Activated CD4-positive, alpha-beta T cell treated with anti-CD3 and anti-CD28 coated beads, Interleukin-2, amount 50 U/mL, for 16 hours (primary cell): ENCODE data around the gene ATR.

Experiments used
- DNase-seq: peaks from one replicate; pipeline ENCODE4 v3.0.0-alpha.2; 2020

The ATR gene

DNA sequence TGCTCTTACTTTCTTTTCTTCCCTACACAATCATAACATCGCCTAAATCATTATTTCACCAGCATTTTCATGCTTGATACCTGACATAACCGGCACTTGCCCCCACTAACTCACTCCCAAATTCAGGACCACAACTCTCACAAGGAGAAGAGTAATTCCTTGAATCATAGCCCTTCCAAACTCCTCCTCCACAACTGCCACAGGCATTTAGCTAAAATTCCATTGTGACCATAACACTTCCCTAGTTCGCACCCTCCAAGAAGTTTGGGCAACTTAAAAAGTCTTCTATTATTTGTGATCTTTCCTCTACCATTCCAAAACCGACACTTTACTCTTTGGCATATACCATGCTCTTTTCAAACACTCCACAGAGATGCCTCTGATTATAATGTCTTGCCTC, 71.3 kb downstream of the ATR start:
- DNase-seq = no peak

DNA sequence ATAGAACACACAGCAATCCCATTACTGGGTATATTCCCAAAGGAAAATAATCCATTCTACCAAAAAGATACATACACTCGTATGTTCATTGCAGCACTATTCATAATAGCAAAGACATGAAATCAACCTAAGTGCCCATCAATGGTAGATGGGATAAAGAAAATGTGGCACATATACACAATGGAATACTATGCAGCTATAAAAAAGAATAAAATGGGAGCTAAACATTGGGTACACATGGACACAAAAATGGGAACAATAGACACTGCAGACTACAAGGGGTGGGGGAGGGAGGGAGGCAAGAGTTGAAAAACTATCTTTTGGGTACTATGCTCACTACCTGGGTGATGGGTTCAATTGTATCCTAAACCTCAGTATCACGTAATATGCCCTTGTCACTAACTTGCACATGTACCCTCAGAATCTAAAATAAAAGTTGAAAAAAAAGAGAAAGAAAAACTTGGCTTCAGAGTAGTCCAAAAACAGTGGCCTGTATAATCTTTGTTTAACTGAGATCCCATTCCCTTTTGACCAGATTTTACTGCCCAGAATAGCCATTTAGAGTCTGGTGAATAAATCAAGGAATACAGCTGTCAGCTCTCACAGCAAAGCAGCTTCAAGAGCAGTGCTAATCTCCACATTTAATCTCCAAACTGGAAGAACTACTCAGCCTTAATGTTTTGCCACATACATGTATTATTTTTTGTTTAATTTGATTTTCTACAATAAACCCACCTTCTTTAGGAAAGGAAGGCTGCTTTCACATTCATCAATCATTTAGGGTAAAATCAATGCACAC, 76.1 kb downstream of the ATR start:
- DNase-seq = no peak

DNA sequence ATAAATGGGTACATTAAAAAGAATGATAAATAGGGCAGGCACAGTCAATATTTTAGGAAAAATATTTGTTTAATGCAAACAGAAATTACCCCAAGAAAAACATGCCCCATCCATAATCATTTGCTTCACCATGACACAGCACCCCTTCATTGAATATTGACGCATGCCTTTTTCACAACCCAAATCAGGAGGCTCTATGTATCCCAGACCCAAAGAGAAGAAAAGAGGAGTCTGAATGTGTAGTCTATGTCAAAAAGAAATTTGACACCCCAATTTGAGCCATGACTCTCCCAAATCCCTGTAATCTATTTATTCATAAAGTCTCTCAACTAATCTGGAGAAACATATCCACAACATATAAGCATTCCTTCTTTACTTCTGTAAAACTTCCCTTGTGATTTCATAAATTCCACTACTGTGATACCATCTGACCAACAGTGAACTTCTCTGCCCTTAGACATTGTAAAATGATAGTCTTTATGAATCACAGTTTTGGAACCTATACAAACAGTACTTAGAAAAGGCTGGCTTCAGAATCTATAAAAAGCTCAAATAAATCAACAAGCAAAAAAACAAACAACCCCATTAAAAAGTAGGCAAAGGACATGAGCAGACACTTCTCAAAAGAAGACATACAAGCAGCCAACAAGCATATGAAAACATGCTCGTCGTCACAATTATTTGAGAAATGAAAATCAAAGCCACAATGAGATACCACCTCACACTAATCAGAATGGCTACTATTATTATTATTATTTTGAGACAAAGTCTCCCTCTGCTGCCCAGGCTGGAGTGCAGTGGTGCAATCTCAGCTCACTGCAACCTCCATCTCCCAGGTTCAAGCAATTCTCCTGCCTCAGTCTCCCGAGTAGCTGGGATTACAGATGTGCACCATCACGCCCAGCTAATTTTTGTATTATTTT, 77.3 kb downstream of the ATR start:
- DNase-seq = no peak

DNA sequence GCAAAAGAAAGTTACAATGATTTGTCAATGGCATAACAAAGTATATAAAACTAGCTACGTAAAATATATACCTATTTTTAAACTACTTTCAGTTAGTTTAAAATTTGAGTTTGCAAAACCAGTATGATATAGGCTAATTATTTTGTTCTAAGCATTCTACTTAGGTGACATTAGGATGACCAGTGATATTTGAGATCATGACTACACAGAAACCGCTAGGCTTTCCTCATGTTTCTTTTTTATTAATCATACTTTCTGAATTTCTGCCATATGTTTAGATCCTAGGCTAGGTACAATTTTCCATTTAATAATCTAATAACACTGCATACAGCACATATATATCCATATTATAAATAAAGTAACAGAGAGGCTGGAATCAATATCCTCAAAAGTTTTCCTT, 78.3 kb downstream of the ATR start:
- DNase-seq = no peak

DNA sequence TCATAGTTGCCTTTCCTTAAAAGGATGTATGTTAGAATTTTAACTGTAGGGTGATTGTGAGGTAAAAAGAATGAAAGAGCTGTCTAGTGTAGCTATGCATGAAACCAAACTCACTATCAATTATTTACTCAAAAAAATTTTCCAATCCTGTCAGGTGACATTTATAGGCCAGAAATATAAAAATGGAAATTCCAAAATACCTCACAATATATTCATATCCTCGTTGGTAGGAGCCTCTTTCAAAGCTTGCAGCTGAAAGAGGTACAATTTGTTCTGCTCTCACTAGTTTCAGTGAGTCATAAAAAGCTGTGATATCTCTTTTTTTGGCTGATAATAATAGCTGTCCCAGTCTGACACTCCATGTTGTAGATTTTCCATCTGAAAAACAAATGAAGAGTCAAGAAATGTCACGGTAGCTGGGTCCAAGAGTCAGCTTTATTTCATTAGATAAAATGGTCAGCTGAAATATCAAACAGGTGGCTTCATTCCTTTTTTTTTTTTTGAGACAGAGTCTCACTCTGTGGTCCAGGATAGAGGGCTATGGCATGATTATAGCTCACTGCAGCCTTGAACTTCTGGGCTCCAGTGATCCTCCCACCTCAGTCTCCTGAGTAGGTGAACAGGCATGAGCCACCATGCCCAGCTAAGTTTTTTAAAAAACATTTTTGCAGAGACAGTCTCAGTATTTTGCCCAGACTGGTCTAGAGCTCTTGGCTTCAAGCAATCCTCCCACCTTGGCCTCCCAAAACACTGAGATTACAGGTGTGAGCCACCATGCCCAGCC, 79.9 kb downstream of the ATR start:
- DNase-seq = peak; percentile 12

DNA sequence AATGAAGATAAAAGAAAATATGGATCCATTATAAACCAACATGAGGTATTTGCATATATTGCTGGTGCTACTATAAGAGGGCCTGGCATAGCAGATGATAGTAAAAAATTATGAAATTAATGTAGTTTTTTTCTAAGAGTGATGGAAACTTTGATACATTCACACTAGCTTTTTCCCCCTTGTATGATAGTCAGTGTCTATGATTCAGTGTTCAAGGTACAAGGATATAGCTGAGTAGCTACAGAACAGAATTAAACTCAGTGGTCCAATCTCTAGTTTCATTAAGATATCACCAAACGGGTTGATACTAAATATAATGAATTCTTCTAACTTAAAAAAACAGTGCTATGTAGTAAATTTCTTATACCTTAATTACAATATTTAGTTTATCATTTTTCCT, 80.8 kb downstream of the ATR start:
- no peak for DNase-seq

DNA sequence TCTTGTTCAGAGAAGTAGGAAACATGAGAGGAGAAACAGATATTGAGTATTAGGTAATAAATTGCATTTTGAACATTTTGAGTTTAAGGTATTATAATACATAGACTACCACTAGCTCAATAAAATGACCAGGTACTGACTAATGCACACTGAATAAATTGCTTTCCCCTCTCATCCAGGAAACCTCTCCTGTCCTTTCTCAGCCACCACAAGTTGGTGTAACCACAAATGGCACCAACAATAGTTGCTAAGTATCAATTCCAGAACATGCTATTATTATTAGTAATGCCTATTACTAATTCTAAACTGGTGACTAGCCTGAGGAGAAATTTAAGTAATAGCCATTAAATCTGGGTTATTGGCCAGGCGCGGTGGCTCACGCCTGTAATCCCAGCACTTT, 83.4 kb downstream of the ATR start:
- DNase-seq = no peak

DNA sequence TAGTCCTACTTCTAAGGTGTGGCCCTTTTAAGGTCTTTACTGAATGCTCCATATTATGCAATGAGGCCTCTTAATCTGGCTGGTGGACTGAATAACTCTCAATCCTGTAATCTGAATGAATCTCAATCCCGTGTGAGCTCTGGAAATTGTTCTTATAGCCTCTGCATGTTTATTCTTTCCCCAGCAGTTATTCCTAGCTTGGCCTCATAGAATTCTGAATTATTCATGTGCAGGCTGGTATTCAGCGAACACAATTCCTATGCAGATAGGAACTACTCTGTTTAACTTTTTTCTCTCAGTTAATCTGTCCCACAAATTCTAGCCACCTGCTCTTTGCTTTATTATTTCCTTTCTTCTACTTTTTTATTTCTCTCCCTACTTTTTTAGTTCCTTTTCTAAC, 86.3 kb downstream of the ATR start:
- DNase-seq = no peak

DNA sequence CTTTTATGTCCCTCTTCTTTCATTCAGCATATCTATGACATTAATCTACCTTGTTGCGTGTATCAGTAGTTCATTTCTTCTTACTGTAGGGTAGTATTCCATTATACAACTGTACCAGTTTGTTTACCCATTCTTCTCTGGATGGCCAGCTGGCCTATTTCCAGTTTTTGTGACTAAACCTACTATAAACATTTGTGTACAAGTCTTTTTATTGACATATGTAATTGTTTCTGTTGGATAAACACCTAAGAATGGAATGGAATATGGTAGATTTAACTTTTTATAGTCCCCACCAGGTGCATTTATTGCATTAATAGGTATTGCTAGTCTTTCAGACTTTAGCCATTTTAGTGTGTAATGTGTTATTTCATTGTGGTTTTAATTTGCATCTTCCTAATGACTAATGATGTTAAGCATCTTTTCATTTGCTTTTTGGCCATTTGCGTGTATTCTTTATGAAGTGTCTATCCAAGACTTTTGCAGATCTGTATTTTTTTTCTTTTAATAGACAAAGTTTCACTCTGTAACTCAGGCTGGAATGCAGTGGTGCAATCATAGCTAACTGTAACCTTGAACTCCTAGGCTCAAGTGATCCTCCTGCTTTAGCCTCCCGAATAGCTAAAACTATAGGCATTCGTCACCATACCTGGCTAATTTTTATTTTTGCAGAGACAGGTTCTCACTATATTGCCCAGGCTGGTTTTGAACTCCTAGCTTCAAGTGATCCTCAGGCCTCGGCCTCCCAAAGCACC, 88.8 kb downstream of the ATR start:
- no peak for DNase-seq

DNA sequence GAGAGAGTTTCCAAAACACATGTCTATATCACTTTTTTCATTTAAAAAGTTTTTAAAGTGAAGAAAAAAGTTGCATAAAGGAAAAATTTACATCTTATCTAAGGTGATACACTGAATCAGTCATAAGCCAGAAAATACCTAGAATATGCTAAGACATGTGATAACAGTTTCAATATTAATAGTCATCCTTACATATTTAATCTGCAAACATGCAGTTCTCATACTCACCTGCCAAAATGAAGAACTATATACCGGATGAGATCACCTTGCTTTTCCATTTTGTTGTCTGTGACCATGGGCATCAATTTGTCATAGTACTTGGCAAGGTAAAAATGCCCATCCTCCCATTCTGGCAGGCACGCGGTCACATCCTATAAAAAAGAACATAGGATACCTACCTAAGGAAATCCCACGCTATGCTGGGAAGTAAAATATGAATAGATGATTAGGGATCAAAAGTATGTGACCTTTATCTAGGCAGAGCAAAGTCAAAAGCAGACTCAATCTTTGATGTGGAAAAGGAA, 93.6 kb downstream of the ATR start:
- DNase-seq = peak; percentile 5

DNA sequence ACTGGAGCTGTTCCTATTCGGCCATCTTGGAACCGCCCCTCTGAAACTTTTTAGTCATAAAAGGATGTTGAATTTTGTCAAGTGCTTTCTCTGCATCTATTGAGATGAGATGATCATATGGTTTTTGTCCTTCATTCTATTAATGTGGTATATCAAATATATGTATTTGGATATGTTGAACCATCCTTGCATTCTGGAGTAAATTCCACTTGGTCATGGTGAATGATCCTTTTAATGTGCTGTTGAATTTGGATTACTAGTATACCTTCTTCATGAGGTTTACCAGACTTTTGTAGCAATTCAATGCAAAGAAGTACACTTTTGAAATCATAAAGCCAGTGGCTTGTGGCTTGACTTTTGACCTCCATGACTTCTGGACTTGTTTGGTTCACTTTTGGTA, 97.3 kb downstream of the ATR start:
- no peak for DNase-seq

DNA sequence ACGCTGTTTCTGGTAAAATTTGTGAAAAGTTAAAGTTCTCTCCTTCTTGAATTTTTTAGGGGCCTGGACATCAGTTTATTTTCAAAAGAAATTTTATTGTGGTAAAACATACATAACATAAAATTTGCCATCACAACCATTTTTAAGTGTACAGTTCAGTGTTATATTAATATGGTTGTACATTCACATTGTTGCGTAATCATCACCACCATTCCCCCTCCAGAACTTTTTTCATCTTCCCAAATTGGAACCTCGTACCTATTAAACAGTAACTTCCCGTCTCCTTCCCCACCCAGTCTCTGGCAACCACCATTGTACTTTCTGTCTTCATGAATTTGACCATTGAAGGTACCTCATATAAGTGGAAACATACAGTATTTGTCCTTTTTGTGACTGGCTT, 107.7 kb downstream of the ATR start:
- DNase-seq = no peak

DNA sequence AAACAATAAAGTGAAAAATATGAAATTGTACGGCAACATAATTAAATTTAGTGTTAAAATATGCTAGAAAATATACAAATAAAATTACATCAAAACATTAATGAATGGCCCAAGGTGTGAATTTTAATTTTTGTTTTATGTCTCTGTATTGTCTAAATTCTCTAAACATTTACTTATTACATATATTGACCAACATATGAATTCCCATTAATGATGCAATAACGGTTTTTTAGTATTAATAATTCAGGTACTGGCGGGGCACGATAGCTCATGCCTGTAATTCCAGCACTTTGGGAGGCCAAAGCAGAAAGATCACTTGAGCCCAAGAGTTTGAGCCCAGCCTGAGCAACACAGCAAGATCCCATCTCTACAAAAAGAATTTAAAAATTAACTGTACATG, 110.1 kb downstream of the ATR start:
- no peak for DNase-seq

DNA sequence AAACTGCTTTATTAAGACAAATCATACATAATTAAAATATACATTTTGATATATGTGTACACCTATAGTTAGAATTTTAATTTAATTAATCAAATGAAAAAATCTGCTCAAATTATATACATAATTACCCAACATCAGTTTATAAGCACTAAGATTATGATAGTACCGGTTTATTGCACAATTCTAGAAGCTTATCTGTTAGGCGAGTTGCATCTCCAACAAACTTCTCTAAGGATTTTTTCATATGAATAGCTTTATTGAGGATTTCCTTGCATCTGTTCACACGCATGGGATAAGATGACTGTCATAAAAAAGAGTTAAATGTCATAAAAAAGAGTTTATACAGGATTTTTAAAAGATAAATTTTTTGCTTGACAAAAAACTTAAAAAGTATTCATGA, 110.8 kb downstream of the ATR start:
- DNase-seq = no peak

DNA sequence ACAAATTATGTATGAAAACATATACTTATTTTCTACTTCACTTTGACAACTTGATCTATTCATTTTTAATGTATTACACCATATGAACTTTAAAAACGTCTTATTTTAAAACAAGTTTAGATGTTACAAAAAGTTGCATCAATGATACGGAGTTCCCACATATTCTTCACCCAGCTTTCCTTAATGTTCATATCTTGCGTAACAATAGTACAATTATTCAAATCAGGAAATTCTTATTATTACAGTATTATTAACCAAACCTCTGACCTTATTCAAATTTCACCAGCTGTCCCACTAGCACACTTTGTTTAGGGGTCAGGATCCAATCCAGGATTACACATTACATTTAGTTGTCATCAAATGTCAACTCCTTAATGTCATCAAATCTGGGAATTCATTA, 117.8 kb downstream of the ATR start:
- no peak for DNase-seq

DNA sequence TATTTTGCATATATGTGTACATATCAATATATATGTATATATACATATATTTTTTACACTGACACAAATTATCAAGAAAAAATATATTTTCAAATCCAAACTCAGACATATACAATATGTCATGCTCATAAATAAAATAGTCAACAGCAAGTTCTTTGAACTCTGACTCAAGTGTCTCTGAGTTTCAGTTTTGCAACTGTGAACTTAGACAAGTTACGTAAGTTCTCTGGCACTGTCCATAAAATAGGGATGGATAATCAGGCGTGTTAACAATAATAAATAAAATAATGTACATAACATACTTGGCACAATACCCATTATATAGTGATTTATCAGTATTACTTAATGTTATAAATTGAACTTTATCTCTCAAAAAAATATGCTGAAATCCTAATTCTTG, 118.6 kb downstream of the ATR start:
- DNase-seq = no peak

DNA sequence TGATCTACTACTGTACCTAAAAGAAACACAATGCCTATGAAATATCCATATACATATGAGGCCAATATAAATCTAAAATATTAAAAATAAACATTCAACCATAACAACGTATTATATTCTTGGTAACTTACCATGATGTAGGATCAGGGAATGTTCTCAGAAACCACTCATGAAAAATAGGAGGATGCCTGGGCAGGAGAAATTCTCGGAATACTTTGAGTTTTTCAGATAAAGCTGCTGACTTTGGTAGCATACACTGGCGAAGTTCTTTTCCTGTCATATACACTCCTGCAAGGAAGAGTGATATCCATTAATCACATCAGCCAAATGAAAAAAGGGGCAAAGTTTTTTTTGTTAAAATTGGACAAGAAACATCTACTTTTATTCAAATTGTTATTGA, 119.4 kb downstream of the ATR start:
- DNase-seq = no peak

DNA sequence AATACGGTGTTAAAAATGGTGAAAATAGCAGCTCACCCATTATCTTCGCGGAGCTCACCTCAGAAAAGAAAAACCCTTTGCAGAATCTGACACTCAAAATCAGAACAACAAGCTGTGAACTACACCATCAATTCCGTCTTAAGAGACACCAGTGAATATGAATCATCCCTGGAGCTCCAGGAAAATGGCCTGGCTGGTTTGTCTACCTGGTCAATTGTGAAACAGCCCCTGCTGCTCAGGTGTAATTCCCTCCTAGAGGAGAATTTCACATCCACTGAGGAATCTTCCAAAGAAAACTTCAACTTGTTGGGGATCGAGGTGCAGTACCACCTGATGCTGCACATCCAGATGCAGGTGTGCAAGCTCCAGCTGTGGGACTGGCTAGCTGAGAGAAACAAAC, 127.7 kb downstream of the ATR start:
- DNase-seq = no peak

DNA sequence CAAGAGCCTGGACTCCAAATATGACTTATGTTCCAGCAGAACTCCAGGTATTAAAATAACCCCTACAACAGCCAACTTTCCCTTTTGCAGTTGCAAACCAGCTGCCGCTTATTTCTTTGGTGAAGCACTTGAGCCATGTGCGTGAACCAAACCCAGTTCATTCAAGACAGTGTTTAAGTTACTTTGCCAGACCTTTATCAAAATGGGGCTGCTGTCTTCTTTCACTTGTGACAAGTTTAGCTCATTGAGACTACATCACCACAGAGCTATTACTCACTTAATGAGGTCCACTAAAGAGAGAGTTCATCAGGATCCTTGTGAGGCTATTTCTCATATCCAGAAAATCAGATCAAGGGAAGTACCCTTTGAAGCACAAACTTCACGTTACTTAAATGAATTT, 128.3 kb downstream of the ATR start:
- no peak for DNase-seq

DNA sequence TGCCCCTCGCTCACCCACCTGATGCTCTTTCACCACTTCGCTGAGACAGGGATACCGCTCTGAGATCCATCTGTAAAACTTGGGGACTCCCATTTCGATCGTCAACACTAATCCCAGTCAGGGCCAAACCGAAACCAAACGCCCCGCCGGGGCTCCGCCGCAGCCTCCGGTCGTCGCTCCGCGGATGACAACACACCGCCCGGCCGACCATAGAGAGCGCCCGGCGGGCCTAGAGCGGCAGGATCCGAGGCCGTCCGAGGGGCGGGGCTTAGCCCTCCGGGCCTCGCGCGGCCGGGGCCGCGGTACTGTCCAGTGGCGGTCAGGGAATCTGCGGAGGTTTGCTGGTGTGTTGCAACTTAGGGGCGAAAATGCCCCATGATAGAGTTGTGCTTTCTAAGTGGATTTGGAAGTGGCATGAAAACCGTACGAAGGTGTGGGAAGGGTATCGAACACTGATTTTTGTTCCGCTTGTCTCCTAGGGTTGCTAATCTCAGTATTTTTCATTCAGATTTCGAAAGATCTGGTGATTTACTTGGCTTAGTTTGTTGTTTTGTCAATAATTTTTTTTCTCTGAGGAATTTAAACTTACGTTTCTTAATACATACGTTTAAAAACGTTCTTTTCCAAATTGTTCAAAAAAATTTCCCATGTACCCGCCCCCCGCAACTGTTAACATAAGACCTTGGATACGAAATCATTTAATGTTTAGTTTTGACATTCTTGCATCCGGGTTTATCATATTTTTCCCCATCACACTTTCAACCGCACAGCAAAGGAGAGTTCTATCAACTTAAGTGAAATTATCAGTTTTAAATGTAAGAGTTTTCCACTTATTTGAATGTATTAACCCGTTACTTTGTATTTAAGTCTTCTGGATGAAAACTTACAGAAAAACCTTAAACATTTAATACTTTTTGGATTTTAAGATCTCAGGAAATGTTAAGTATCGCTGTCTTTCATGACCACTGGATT, 130.4 kb downstream of the ATR start, which contains the start of gene XRN1:
Gene XRN1, minus strand, starts transcription at position 186 of the 972 bp plus-strand sequence. Its CDS starts 93 bp downstream, at position 93.
- DNase-seq = peak; percentile 96

DNA sequence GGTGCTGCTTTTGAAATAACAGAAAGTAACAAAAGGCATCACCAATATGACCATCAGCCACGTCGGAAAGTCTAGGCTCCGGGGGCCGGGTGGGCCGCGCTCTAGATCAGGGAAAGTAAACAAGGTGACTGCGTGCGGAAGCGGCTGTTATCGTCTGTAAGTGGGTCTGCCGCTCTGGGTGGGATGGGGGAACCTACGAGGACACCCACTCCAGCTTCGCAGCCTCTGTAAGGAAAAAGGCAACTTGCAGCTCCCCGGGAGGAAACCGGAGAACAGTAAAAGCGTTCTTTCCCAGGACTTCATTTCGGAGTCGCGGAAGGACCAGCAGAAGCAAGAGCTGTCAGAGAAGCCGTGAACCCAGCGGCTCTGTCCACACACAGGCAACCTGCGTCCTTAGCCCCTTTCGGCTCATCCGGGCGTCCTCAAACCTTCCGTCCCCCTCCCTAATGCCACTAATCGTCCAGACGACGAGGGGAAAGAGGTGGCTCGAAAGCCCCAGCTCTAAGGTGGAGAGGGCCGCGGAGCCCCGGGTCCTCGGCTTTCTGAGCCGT, 131.2 kb downstream of the ATR start:
- DNase-seq = peak; percentile 51
